Psoas muscle (tissue), 8 donors: Measurements from ENCODE around the gene SELPLG. TPM values are rescaled to one million over a fixed set of nuclear protein-coding genes. Genes with fewer than 3 reads are reported as not detected.

Experiments used
- ATAC-seq, 4 donors: fragments of 200-7000 bp; cut with Tn5 transposase; one replicate each; pipeline ENCODE4 v1.9.1; 2020; ENCODE audit warnings: moderate library complexity in 3 of 4, mild to moderate bottlenecking in 2 of 4
- DNase-seq, 2 donors: peaks; one replicate each; pipeline ENCODE4 v3.0.0-alpha.2; 2020
- H3K27ac ChIP-seq: fragments of 200-600 bp; one replicate; pipeline ENCODE4 v1.8.0; 2022
- H3K27me3 ChIP-seq, 3 donors: fragments of 200-600 bp in 1 of 3; one replicate each; pipeline versions ENCODE4 v1.6.1 to v1.8.0; 2013 to 2022; ENCODE audit warnings: low read length in 2 of 3, mild to moderate bottlenecking in 2 of 3, moderate library complexity in 1 of 3; ENCODE audit not compliant: insufficient read depth in 3 of 3
- H3K36me3 ChIP-seq, 2 donors: fragments of 200-600 bp in 1 of 2; one replicate each; pipeline versions ENCODE4 v1.6.1 to v1.8.0; 2013 to 2022; ENCODE audit warnings: low read depth in 1 of 2, mild to moderate bottlenecking in 1 of 2, moderate library complexity in 1 of 2; ENCODE audit not compliant: insufficient read depth in 1 of 2
- H3K4me1 ChIP-seq: fragments of 200-600 bp; one replicate; pipeline ENCODE4 v1.8.0; 2022
- H3K4me3 ChIP-seq: fragments of 200-600 bp; one replicate; pipeline ENCODE4 v1.8.0; 2022; ENCODE audit warnings: mild to moderate bottlenecking
- H3K9me3 ChIP-seq: fragments of 200-600 bp; one replicate; pipeline ENCODE4 v1.8.0; 2022
- WGBS, 3 donors: extraction: QIAGEN DNeasy Blood & Tissue Kit; methylation state at CpG; one replicate each; pipeline versions ENCODE4 v1.1.6 to v1.1.7; 2013; 5-methylcytosine and 5-hydroxymethylcytosine counted together
- intact Hi-C, 2 donors: fragments of 100-400 bp; cut with DNase I; formaldehyde crosslinking; loops; one replicate each; pipeline versions ENCODE4 v1.11.0 to v1.14.2; 2022
- polyA plus RNA-seq, 3 donors: library from polyadenylated mRNA; stranded (reverse); fragments of 200-250 nt; gene quantifications; one replicate each; pipeline ENCODE4 v1.2.3, GENCODE V29; 2013
- total RNA-seq, 4 donors: library from RNA; stranded (reverse); fragmentation: NEBNext Ultra II Directional in 2 of 4; extraction: Animal tissue kit (Norgen Biotek cat#: 25700) in 2 of 4; gene quantifications; one replicate each; pipeline versions ENCODE4 v1.2.1 to v1.2.4, GENCODE V29; 2021 to 2023
- TF ChIP-seq, protein P1 (sequence below): fragments of 200-600 bp; IDR thresholded peaks from one replicate; pipeline ENCODE4 v1.8.0; 2022; ENCODE audit warnings: antibody characterized with exemption
- donor health status: healthy with polysubstance abuse.
- donor health status: DM: no; HTN: no; CAD: no; lungs with moderate emphysema.
- donor health status: Bipolar disorder and iron deficiency.
- donor health status: healthy.
- donor health status: DM: yes; HTN: yes; CAD: no.
- donor health status: DM: no; HTN: no; CAD: no.
- donor health status: DM: no; HTN: no; CAD: no.
- donor health status: DM: yes; HTN: yes; CAD: no.

SELPLG gene
- total and polyA plus RNA-seq, 7 donors: 0.62 to 3.8 (median 1.5) TPM

DNA sequence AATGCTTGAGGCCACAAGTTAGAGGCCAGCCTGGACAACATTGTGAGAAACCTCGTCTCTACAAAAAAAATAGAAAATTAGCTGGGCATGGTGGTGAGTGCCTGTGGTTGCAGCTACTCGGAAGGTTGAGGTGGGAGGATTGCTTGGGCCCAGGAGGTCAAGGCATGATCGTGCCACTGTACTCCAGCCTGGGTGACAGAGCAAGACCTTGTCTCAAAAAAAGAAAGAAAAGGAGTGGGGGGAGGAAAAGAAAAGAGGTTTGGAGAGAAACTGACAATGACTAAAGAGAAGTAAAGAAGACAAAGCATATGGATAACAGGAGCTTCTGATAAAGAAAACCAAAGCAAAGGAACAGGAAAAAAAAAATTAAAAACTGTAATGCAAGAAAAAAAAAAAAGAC, 37.4 kb upstream of the SELPLG start:
- DNase-seq (no peak), ATAC-seq (no peak)
- WGBS, 3 donors: 84 to 94% (median 87%) methylated on average over 3 of the region's 3 CpGs
- Histone ChIP-seq H3K9me3 (no peaks in the 10 kb centered on the region), H3K4me1 (peaks cover 41% of the 10 kb centered on the region), H3K36me3 (peaks cover 0 to 34% of the 10 kb centered on the region in 2 donors), H3K4me3 (no peak overlapping the region), H3K27ac (no peak overlapping the region), H3K27me3 (no peaks in the 10 kb centered on the region)
- TF ChIP-seq, protein P1, sequence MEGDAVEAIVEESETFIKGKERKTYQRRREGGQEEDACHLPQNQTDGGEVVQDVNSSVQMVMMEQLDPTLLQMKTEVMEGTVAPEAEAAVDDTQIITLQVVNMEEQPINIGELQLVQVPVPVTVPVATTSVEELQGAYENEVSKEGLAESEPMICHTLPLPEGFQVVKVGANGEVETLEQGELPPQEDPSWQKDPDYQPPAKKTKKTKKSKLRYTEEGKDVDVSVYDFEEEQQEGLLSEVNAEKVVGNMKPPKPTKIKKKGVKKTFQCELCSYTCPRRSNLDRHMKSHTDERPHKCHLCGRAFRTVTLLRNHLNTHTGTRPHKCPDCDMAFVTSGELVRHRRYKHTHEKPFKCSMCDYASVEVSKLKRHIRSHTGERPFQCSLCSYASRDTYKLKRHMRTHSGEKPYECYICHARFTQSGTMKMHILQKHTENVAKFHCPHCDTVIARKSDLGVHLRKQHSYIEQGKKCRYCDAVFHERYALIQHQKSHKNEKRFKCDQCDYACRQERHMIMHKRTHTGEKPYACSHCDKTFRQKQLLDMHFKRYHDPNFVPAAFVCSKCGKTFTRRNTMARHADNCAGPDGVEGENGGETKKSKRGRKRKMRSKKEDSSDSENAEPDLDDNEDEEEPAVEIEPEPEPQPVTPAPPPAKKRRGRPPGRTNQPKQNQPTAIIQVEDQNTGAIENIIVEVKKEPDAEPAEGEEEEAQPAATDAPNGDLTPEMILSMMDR: no peak
- intact Hi-C loops: loop anchor here in 1 of 2 donors (5.0 kb wide), 1 partner anchor 56 kb away; no protein-coding TSS in a partner anchor

DNA sequence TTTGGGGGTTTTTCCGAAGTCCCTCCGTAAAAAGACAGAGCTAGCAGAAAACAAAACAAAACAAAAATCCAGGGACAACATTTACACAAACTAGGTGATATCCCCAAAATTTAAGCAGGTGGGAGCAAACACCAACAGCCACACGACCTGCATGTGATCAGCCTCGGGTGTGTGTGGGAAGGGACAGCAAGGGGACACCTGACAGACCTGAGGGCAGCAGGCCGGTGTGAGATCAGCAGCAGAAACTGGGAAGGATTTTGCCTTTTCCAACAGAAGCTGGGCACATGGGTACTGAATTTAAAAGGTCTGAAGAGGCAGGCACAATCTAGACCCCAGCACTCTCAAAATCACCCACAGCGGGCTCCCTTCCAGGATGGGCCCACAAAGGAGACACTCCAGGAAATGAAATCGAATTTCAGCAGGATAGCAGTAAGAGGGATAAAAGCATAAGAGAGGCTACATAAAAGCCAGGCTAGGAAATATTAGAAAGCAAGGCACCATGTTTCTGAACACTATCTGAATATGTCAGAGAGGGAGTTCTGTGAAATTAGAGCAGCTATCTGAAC, 36.5 kb upstream of the SELPLG start:
- Histone ChIP-seq H3K4me1 (peaks cover 51% of the 10 kb centered on the region), H3K36me3 (peaks cover 0 to 25% of the 10 kb centered on the region in 2 donors), H3K4me3 (no peak overlapping the region), H3K27me3 (no peaks in the 10 kb centered on the region), H3K27ac (peak overlapping the region; percentile 21), H3K9me3 (no peaks in the 10 kb centered on the region)
- whole genome bisulfite sequencing, 3 donors: 82 to 88% (median 84%) methylated on average over 7 of the region's 7 CpGs
- TF ChIP-seq, protein P1: no peak
- intact Hi-C loops: loop anchor here in 1 of 2 donors (5.0 kb wide), 1 partner anchor 57 kb away; no protein-coding TSS in a partner anchor
- ATAC-seq (no peak), DNase-seq (no peak)

DNA sequence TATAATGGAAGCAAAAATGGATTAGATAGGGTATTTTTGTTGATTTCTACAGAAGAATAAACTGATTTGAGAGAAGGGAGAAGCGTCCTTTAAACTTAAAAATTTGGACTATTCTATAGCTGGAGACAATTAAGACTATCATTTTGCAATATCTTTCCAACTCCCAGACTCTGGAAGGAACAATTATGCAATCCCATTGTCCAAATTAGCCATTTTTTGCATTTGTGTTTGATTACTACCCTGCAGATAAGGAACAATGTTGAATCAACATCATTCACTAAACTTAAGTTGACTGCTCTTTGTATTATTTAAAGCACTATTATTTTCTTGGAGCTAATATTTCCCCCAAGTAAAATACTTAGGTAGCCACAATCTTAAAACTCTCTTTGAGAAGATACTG, 34.8 kb upstream of the SELPLG start:
- peak overlapping the region; percentile 86 for H3K27ac ChIP-seq
- H3K9me3 ChIP-seq: no peaks in the 10 kb centered on the region
- TF ChIP-seq, protein P1: no peak
- H3K36me3 ChIP-seq: peaks cover 0 to 13% of the 10 kb centered on the region in 2 donors
- no peak overlapping the region for H3K4me3 ChIP-seq
- no peak for ATAC-seq
- 78 to 85% (median 84%) methylated on average over 1 of the region's 1 CpG for WGBS, 3 donors
- no peak for DNase-seq
- intact Hi-C loops: loop anchor here (5.0 to 10.0 kb wide), 5 partner anchors 119 to 426 kb away; partner anchors contain the start of genes ALKBH2 (in 1 of the 2), SSH1 (in 1 of the 2) and UNG (in 1 of the 2)
- no peaks in the 10 kb centered on the region for H3K27me3 ChIP-seq
- peaks cover 64% of the 10 kb centered on the region for H3K4me1 ChIP-seq

GRCh38 chr12:108668063-108668462, 34.4 kb upstream of the SELPLG start:
- TF ChIP-seq, protein P1: no peak
- Histone ChIP-seq H3K36me3 (peaks cover 0 to 8% of the 10 kb centered on the region in 2 donors), H3K9me3 (no peaks in the 10 kb centered on the region), H3K4me1 (peaks cover 64% of the 10 kb centered on the region), H3K27me3 (no peaks in the 10 kb centered on the region), H3K27ac (peak overlapping the region; percentile 86), H3K4me3 (no peak overlapping the region)
- intact Hi-C loops: loop anchor here (5.0 to 10.0 kb wide), 5 partner anchors 119 to 427 kb away; partner anchors contain the start of genes ALKBH2 (in 1 of the 2), SSH1 (in 1 of the 2) and UNG (in 1 of the 2)
- DNase-seq: no peak
- WGBS, 3 donors: 22 to 33% (median 31%) methylated on average over 8 of the region's 8 CpGs
- ATAC-seq: no peak
